ES-I3 (cell line): ENCODE results near the gene MAPK8IP2.
A peak's percentile ranks its signal among the peaks of the same experiment; 100 is the strongest.
"Not testable (repeated sequence)": the region's sequence is repeated elsewhere in the genome, so short reads cannot be mapped to it uniquely, and the experiment has no call there.

Experiments used
- H3K36me3 ChIP-seq: 2 replicates; pipeline ENCODE4 v1.6.1; 2013; ENCODE audit warnings: mild to moderate bottlenecking, low read length, control low read depth, moderate library complexity; ENCODE audit not compliant: insufficient read depth
- H3K4me1 ChIP-seq: 2 replicates; pipeline ENCODE4 v1.6.1; 2013; ENCODE audit warnings: mild to moderate bottlenecking, control low read depth, low read length; ENCODE audit not compliant: insufficient read depth
- H3K9ac ChIP-seq: 2 replicates; pipeline ENCODE4 v1.6.1; 2013; ENCODE audit warnings: low read depth, mild to moderate bottlenecking, low read length, moderate library complexity
- H3K9me3 ChIP-seq: 2 replicates; pipeline ENCODE4 v1.6.1; 2013; ENCODE audit warnings: mild to moderate bottlenecking, low read length, moderate library complexity; ENCODE audit not compliant: control insufficient read depth, insufficient read depth

Gene MAPK8IP2

DNA sequence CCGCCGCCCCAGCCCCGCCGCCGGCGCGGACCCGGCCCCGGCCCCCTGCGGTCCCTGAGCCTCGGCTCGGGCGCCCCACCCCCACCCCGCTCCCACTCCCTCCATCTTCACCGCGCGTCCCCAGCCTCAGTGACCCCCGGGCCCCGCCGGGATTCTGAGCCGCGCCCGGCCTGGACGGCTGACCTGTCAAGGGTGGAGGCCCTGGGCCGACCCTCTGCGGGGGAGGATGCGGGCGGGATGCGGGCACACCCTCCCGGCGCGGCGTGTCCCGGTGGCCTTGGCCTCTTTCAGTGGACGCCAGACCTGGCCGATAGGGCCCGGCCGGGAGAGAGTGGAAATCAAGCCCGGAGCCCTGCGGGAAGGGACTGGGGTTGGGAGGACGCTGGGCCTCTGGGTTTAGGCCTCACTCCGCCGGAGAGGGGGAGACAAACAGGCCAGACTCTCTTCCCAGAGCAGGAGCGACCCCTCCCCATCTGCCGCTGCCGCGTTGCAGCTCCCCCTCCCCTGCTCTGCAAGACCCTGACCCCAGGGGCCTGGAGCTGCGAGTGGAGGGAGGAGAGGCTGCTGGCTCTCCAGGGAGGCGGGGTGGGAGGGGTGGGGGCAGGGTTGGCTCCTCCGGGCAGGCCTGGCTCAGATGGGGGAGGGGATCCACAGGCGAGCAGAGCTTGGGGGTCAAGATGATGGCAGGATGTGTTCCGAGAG lies 525 bp downstream of the MAPK8IP2 start:
- H3K9ac ChIP-seq = no peak overlapping the region
- no peaks in the 10 kb centered on the region for H3K9me3 ChIP-seq
- H3K4me1 ChIP-seq = no peaks in the 10 kb centered on the region; the same call in 1 of the 2 replicates
- H3K36me3 ChIP-seq = no peaks in the 10 kb centered on the region

DNA sequence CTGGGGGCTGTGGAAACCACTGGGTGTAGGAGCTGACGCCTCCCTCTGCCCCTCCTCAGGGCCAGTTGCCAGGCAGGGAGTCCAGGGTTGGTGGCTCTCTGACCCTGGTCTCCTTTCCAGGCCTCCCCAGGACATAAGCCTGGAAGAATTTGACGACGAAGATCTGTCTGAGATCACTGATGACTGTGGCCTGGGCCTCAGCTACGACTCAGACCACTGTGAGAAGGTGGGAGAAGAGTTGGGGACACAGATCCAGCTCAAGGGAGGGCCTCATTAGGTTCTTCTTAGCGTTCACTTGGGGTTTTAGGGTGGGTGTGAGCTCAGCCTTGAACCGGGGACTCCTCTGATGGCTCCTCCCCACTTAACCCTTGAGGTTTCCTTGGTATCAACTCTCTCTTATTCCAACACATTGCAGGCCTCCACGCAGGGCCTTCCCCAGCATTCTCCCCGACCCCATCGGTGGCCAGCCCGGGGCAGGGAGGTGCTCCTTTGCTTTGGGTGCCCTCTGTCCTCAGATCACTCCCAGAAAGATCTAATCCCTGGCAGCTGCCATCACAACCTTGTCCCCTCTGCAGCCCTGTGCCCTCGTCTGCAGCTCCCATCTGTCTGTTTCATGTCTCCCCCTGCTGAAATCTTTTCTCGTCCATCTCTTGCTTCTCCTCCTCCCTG lies 1.2 kb downstream of the MAPK8IP2 start:
- no peaks in the 10 kb centered on the region for H3K36me3 ChIP-seq
- no peak overlapping the region for H3K9ac ChIP-seq
- H3K9me3 ChIP-seq = no peaks in the 10 kb centered on the region
- no peaks in the 10 kb centered on the region; the same call in 1 of the 2 replicates for H3K4me1 ChIP-seq

DNA sequence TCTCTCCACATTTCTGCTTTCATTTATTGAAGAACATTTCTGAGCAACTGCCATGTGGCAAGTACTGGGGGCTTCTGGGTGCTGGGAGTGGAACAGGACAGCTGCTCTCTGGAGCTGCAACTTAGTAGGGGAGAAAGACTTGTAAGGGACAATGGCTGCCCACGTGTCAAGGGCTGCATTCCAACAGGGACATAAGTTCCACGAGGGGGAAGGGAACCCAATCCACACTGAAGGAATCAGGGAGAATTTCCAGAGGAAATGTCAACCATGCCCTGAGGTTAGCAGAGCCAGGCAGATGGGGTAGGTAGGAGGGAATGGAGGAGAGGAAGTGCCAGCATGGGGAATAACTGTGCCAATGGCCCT lies 1.7 kb downstream of the MAPK8IP2 start:
- no peaks in the 10 kb centered on the region for H3K36me3 ChIP-seq
- no peaks in the 10 kb centered on the region; the same call in 1 of the 2 replicates for H3K4me1 ChIP-seq
- no peaks in the 10 kb centered on the region for H3K9me3 ChIP-seq
- no peak overlapping the region for H3K9ac ChIP-seq

DNA sequence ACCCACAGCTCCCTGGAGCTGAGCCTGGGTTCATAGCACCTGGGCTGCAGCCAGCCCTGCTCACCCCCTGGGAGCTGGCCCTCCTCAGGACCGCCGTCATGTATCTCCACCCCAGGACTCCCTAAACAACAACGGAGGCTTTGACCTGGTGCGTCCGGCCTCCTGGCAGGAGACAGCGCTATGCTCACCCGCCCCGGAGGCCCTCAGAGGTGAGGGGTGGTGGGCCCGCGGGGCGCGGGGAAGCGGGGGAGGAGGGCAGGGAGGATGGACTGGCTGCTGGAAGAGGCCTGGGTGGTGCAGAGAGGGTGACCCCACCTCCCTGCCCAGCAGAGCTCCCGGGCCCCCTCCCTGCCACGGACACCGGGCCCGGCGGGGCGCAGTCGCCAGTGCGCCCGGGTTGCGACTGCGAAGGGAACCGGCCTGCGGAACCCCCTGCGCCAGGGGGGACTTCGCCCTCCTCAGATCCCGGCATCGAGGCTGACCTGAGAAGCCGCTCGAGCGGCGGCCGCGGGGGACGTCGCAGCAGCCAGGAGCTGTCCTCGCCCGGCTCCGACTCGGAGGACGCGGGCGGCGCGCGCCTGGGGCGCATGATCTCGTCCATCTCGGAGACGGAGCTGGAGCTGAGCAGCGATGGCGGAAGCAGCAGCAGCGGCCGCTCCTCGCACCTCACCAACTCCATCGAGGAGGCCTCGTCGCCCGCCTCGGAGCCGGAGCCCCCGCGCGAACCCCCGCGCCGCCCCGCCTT lies 3.1 kb downstream of the MAPK8IP2 start:
- no peaks in the 10 kb centered on the region; the same call in 1 of the 2 replicates for H3K4me1 ChIP-seq
- H3K9ac ChIP-seq = peak overlapping the region; percentile 20; the same call in 1 of the 2 replicates
- H3K36me3 ChIP-seq = no peaks in the 10 kb centered on the region
- no peaks in the 10 kb centered on the region for H3K9me3 ChIP-seq

DNA sequence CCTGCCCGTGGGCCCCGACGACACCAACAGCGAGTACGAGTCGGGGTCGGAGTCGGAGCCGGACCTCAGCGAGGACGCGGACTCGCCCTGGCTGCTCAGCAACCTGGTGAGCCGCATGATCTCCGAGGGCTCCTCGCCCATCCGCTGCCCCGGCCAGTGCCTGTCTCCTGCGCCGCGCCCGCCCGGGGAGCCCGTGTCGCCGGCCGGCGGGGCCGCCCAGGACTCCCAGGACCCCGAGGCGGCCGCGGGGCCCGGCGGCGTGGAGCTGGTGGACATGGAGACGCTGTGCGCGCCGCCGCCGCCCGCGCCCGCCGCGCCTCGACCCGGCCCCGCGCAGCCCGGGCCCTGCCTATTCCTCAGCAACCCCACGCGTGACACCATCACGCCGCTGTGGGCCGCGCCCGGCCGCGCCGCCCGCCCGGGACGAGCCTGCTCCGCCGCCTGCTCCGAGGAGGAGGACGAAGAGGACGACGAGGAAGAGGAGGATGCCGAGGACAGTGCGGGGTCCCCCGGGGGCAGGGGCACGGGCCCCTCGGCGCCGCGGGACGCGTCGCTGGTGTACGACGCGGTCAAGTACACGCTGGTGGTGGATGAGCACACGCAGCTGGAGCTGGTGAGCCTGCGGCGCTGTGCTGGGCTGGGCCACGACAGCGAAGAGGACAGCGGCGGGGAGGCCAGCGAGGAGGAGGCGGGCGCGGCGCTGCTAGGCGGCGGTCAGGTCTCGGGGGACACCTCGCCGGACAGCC lies 3.8 kb downstream of the MAPK8IP2 start:
- Histone ChIP-seq H3K9me3 (no peaks in the 10 kb centered on the region), H3K4me1 (no peaks in the 10 kb centered on the region; the same call in 1 of the 2 replicates), H3K36me3 (no peaks in the 10 kb centered on the region), H3K9ac (peak overlapping the region; percentile 20; the same call in 1 of the 2 replicates)

DNA sequence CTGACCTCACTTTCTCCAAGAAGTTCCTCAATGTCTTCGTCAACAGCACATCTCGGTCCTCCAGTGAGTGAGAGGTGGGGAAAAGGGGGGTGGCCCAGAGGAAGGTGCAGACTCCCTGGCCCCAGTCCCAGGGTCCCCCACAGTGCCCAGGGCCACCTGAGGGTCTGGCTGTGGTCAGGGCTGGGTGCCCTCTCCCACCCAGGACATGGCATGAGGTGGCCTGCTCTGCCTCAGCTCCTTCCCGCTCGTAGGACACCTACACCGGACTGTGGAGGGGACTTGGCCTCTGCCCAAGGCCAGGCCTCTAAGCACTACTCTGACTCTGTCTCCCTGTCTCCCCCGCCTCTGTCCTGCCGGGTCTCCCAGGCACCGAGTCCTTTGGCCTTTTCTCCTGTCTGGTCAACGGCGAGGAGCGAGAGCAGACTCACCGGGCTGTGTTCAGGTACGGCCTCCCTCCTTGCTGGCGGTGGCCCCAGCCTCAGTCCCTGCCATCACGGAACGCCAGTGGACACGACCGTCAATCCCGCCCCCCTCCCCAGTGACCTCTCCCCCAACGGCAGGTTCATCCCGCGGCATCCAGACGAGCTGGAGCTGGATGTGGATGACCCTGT lies 4.5 kb downstream of the MAPK8IP2 start:
- no peaks in the 10 kb centered on the region for H3K9me3 ChIP-seq
- H3K4me1 ChIP-seq = no peaks in the 10 kb centered on the region; the same call in 1 of the 2 replicates
- H3K9ac ChIP-seq = no peak overlapping the region
- H3K36me3 ChIP-seq = no peaks in the 10 kb centered on the region

DNA sequence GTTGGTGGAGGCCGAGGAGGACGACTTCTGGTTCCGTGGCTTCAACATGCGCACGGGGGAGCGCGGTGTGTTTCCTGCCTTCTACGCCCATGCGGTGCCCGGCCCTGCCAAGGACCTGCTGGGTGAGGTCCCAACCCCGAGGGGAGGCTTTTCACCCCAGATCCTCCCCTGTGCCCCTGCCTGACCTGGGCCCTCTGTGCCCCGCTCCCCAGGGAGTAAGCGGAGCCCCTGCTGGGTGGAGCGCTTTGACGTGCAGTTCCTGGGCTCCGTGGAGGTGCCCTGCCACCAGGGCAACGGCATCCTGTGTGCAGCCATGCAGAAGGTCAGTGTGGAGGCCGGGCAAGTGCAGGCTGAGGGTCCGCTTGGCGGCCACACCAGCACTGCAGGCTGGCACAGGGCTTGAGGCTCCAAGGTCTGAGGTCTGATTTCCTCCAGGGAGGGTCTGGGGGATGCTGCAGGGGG lies 5.1 kb downstream of the MAPK8IP2 start:
- Histone ChIP-seq H3K9ac (no peak overlapping the region), H3K4me1 (no peaks in the 10 kb centered on the region; the same call in 1 of the 2 replicates), H3K9me3 (no peaks in the 10 kb centered on the region), H3K36me3 (no peaks in the 10 kb centered on the region)

DNA sequence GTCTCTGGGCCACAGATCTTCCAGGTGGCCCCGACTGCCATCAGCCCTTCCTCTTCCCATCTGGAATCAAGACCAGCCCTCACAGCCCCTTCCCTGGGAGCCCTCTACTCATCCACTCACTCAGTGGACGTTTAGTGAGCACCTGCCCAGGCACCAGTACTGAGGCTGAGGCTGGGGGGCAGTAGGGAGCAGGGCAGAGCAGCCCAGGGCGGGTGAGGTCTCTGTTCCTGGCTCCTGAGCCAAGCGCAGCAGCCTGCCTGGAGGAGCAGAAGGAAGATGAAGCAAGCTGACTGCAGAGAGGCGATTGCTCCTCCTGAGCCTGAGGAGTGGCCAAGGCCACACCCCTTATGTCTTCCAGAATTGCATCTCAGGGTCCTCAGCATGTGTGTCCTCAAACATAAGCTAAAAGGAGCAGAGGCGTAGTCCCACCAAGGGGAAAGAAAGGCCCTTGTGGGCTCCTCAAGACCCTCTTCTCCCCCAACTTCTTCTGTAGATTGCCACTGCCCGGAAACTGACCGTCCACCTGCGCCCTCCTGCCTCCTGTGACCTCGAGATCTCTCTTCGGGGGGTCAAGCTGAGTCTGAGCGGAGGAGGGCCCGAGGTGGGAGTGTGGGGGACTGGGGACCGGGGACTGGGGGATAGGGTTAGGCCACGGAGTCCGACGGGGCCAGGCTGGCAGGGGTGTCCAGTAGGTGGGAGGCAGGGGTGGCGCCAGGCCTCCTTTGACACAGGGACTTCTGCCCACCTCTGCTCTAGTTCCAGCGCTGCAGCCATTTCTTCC lies 5.8 kb downstream of the MAPK8IP2 start:
- H3K9me3 ChIP-seq = no peaks in the 10 kb centered on the region

DNA sequence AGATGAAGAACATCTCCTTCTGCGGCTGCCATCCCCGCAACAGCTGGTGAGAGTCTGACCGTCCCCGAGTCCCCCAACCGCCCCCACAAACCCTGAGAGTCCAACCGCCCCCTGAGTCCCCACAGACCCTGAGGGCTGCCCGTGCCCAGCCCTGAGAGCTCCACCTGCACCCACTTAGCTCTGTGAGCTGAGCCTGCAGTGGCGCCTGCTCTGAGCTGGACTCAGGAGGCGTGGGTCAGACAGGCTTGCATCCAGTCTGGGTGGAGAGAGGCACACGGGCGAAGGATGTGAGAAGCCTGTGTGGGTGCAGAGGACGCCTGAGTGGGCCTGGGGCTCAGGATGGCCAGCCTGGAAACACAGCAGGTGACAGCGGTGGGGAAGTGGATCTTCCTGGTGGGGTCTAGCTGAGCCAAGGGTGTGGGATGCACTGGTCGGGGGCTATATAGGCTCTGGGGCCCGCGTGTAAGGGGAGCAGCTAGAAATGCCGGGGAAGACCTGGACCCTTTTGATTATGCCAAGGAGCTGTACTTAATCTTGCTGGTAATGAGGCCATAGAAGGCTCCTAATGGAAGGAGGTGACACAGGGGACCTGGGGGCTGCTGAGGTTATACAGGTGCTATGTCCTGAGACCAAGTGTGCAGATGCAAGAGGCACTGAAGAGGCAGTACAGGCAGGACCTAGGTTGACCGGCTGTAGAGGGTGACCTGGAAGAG lies 6.5 kb downstream of the MAPK8IP2 start:
- H3K36me3 ChIP-seq = no peaks in the 10 kb centered on the region
- H3K9ac ChIP-seq = no peak overlapping the region
- no peaks in the 10 kb centered on the region for H3K9me3 ChIP-seq
- H3K4me1 ChIP-seq = no peaks in the 10 kb centered on the region

More for the DNA sequence above, 5.8 kb downstream of the MAPK8IP2 start:
- Histone ChIP-seq H3K4me1 (no peaks in the 10 kb centered on the region; the same call in 1 of the 2 replicates), H3K36me3 (no peaks in the 10 kb centered on the region), H3K9ac (no peak overlapping the region)

DNA sequence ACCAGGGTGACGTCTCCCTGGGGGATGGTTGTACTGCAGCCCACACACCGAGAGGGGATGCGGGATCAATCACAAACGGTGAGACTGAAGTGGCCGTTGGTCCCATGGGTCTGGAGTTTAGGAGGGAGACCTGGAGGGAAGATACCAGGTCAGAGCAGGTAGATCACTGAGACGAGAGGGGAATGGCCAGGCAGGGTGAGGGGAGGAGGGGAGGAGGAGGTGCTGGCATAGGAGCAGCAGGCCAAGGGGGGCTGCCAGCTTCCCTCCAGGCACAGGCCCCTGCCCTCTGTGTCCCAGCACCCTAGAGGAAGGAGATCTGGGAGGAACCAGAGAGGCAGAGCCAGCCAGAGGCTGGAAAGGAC lies 7.0 kb downstream of the MAPK8IP2 start:
- no peak overlapping the region for H3K9ac ChIP-seq
- H3K4me1 ChIP-seq = no peaks in the 10 kb centered on the region
- H3K9me3 ChIP-seq = no peaks in the 10 kb centered on the region
- H3K36me3 ChIP-seq = no peaks in the 10 kb centered on the region

DNA sequence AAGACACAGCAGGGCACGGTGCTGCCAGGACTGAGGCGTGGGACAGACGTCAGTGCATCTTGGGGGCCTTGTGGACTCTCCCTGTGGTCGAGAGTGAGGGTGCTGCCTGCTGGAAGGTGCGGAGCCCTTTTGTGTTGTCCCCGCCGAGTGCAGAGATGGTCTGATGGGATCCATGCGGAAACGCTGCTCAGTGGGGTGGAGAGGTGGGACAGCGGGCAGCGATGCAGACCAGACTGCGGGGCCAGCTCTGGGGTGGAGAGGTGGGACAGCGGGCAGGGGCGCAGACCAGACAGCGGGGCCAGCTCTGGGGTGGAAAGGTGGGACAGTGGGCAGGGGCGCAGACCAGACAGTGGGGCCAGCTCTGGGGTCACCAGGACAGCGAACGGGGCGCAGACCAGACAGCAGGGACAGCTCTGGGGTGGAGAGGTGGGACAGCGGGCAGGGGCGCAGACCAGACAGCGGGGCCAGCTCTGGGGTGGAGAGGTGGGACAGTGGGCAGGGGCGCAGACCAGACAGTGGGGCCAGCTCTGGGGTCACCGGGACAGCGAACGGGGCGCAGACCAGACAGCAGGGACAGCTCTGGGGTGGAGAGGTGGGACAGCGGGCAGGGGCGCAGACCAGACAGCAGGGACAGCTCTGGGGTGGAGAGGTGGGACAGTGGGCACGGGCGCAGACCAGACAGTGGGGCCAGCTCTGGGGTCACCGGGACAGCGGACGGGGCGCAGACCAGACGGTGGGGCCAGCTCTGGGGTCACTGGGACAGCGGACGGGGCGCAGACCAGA lies 7.7 kb downstream of the MAPK8IP2 start:
- H3K9me3 ChIP-seq = not testable (repeated sequence)

DNA sequence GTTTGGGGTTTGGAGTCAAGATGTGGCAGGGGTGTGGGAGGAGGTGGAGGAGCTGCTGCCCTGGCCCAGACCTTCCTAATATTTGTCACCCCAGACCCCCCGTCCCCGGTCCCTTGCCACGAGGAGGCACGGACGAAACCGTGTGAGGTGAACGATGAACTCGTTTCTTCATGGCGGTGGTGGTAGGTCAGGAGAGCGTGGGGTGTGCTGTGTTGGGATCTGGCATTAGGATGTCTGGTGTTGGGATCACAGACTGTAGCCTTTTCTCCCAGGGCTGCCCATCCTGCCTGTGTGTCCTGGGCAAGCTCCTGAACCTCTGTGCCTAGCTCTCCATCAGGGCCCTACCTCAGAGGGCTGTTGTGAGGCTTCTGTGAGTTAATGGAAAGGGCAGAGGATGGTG lies 8.4 kb downstream of the MAPK8IP2 start:
- Histone ChIP-seq H3K9me3 (no peaks in the 10 kb centered on the region), H3K9ac (no peak overlapping the region), H3K36me3 (no peaks in the 10 kb centered on the region), H3K4me1 (no peaks in the 10 kb centered on the region)

More for the DNA sequence above, 7.7 kb downstream of the MAPK8IP2 start:
- H3K36me3 ChIP-seq, H3K4me1 ChIP-seq, H3K9ac ChIP-seq: not testable (repeated sequence)
